ENCODE results near the gene PRIM2. TPM values are rescaled to one million over a fixed set of nuclear protein-coding genes. Genes with fewer than 3 reads are reported as not detected.
"Not testable (repeated sequence)": the region's sequence is repeated elsewhere in the genome, so short reads cannot be mapped to it uniquely, and the experiment has no call there.

PRIM2 gene
- total RNA-seq, 2 experiments from 2014 or later, result 36.0 to 38.1 TPM

GRCh38 chr6:57358319-57358718, 40.9 kb downstream of the PRIM2 start:
- POLR2A ChIA-PET, CTCF ChIA-PET: not testable (repeated sequence)

GRCh38 chr6:57359766-57360165, 42.3 kb downstream of the PRIM2 start:
- POLR2A ChIA-PET, CTCF ChIA-PET: not testable (repeated sequence)

DNA sequence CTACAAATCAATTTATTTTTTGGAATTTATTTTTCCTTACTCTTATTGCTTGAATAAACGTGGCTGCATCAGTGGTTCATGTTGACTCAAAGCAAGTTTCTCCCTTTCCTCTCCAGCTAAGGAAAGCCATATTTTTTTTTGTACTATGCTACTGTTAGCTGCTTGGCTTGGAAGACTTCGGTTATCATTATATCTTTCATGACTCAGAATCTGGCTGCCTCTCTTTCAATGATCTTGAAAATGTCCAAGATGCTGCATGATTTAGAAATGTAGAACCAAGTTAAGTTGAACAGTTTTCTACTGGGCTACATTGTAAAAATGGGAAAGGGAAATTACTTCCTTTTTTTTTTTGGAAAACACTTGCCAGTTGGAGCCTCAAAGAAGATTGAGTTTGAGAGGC, 44.9 kb downstream of the PRIM2 start:
- POLR2A ChIA-PET, CTCF ChIA-PET: not testable (repeated sequence)

DNA sequence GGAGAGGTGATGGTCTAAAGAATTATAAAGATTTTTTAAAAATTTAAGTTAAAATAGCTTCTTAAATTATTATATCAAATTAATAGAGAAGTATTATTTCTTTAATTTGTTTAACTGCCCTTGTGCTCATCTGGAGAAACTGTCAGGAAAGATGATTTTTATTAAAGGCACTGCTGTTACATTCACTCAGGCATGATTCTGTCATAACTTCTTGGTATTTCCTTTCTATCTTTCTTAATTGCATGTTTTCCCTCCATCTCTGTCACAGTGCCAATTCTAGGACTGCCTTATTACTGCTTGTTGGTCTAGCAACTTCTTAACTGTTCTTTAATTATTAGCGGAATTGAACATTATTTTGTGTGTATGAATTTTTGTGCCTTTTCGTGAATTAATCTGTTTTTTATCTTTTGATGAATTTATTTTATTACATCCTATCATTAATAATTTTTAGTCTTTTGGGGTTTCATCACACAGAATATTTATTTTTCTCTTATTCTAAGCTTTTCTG, 47.7 kb downstream of the PRIM2 start:
- POLR2A ChIA-PET, CTCF ChIA-PET: not testable (repeated sequence)

DNA sequence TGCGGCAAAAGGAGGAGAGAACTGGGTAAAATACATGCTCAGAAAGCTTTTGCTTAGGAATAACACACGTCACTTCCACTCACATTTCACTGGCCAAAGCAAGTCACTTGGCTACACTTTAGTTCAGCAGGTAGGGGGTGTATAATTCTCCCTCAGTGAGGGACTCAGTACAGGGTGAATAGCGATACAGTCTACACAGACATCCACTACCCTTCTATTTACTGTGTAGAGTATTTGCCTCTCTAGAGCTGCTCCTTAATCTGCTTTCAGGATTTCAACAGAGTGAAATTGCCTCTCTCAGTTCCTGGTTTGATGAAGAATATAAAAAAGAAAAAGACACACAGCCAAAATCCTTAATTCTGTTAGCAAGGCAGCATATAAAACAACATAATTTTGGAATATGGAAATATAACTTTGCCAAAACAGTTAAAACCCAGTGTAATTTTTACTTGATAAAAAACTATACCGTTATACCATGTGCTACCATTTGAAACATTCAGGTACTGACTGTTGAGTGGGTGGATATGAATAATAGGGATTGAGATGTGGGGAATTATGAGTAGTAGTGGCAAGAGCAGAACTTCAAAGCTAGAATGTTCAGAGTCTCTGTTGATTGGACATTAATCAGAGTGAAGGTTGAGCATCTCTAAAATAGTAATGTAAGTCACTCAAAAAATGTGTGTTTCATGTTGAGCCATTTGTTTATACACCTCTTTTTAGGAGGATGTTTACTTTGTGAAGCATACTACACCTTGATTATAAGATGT, 51.7 kb downstream of the PRIM2 start:
- POLR2A ChIA-PET, CTCF ChIA-PET: not testable (repeated sequence)

GRCh38 chr6:57371779-57372178, 54.3 kb downstream of the PRIM2 start:
- CTCF ChIA-PET, POLR2A ChIA-PET: not testable (repeated sequence)

- CTCF ChIA-PET, result interaction anchor here (0.6 kb wide), 1 partner anchor 87 kb away, joined by 3 read pairs; no protein-coding TSS in a partner anchor
- POLR2A ChIA-PET, result not testable (repeated sequence)
Measured at GRCh38 chr6:57374764-57375163, 57.3 kb downstream of the PRIM2 start.

DNA sequence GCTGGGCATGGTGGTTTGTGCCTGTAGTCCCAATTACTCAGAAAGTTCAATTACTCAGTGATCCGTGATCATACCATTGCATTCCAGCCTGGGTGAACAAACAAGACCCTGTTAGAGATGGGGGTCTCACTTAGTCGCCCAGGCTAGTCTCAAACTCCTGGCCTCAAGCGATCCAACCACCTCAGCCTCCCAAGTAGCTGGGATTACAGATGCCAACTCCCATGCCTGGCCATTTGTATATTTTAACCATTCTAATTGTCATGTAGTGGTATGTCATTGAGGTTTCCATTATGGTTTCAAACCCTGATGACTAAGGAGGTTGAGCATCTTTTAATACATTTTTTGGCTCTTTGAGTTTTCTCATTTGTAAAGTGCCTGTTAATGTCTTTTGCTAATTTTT, 58.7 kb downstream of the PRIM2 start:
- POLR2A ChIA-PET, CTCF ChIA-PET: not testable (repeated sequence)

GRCh38 chr6:57389038-57389592, 71.7 kb downstream of the PRIM2 start:
- CTCF ChIA-PET, POLR2A ChIA-PET: not testable (repeated sequence)

- CTCF ChIA-PET, result not testable (repeated sequence)
Measured at GRCh38 chr6:57390818-57391217, 73.4 kb downstream of the PRIM2 start.

DNA sequence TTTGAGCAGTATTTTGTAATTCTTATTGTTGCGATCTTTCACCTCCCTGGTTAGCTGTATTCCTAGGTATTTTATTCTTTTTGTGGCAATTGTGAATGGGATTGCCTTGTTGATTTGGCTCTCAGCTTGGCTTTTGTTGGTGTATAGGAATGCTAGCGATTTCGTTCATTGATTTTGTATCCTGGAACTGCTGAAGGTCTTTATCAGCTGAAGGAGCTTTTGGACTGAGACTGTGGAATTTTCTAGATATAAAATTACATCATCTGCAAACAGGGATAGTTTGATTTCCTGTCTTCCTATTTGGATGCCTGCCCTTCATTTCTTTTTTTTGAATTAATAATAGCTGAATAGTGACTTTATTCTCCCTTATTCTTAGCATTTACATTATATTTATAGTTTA, 74.6 kb downstream of the PRIM2 start:
- POLR2A ChIA-PET, CTCF ChIA-PET: not testable (repeated sequence)

More at GRCh38 chr6:57390818-57391217, 73.4 kb downstream of the PRIM2 start:
- POLR2A ChIA-PET, result not testable (repeated sequence)

GRCh38 chr6:57419341-57419740, 101.9 kb downstream of the PRIM2 start:
- CTCF ChIA-PET, POLR2A ChIA-PET: not testable (repeated sequence)

- CTCF ChIA-PET, result no interaction called here
Measured at GRCh38 chr6:57421503-57421902, 104.1 kb downstream of the PRIM2 start.

DNA sequence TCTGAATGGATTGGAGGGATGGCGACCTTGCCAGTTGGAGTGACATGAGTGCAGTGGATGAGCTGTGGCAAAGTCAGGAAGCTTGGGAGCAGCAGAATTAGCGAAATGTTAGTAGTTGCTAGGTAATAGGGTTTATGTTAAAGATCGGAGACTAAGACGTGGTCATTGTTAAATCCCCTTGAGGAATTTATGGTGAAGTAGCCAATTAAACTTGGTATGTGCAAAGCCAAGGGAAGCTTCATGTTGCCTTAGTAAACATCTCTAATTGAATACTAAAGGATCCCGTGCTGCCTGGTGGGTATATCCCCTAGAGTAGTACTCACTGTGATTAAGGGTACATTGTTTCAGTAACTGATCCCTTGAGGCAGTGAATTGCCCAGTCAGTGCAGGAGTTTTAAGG, 106.0 kb downstream of the PRIM2 start:
- CTCF ChIA-PET, result no interaction called here
- POLR2A ChIA-PET, result no interaction called here

More at GRCh38 chr6:57421503-57421902, 104.1 kb downstream of the PRIM2 start:
- POLR2A ChIA-PET, result no interaction called here

GRCh38 chr6:57431742-57432141, 114.3 kb downstream of the PRIM2 start:
- POLR2A ChIA-PET, CTCF ChIA-PET: not testable (repeated sequence)

DNA sequence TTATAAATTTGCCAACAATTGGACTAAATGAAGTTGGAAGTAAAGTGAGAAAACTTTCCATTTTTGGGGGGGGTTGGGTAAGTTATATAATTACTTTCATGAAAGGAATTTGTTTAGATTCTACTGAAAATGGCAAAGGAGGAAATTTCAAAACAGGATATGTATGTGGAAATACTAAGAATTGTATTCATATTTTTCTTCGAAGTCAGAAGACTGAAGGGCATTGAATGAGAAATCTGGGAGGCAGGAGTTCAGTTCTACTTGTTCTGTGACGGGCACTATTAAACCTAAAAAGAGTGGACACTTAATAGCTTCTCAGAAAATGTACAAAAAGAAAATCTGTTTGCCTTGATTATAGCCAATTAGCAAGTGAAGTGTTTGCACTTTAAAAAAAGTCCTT, 114.7 kb downstream of the PRIM2 start:
- CTCF ChIA-PET, result no interaction called here
- POLR2A ChIA-PET, result no interaction called here

GRCh38 chr6:57432919-57433684, 115.7 kb downstream of the PRIM2 start:
- POLR2A ChIA-PET, result no interaction called here

DNA sequence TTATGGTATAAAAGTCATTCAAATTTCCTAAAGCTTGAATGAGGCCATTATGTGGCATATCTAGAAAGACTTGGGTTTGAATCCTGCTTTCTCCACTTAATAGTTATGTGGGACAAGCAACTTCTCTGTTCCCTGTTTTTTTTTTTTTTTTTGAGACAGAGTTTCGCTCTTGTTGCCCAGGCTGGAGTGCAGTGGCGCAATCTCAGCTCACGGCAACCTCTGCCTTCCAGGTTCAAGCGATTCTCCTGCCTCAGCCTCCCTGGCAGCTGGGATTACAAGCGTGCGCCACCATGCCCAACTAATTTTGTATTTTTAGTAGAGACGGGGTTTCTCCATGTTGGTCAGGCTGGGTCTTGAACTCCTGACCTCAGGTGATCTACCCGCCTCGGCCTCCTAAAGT, 116.4 kb downstream of the PRIM2 start:
- CTCF ChIA-PET, POLR2A ChIA-PET: not testable (repeated sequence)

More at GRCh38 chr6:57432919-57433684, 115.7 kb downstream of the PRIM2 start:
- CTCF ChIA-PET, result no interaction called here

GRCh38 chr6:57434944-57435343, 117.5 kb downstream of the PRIM2 start:
- POLR2A ChIA-PET, result no interaction called here
- CTCF ChIA-PET, result no interaction called here

DNA sequence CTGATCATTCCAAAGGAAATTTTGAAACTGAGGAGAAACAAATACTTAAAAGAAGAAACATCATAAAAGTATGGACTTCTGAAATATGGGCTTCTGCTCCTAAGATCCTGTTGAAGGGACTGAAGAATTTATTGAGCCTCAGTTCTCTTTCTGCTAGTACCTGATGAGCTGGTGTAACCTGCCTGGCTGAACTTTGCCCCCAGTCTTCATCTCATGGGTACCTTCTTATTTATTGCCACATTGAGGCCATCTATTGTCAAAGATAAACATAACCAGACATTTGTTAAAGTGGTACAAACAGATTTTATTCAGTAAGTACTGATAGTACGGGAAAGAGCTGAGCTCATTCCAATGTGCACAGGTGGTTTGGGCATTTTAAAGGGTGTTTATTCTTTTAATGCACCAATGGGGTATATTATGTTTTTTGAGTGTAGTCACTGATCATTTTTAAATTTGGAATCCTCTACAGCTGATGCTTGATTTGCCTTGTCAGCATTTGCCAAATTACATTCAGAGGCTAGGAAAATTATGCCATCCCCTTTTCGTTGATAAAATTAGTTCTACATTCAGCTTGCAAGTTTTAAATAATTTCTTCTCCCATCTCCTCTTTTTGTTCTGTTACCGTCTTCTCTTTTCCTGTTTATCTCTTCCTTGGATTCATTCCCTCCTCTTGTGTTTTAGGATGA, 118.2 kb downstream of the PRIM2 start:
- POLR2A ChIA-PET, result no interaction called here
- CTCF ChIA-PET, result no interaction called here

All from activated CD8-positive, alpha-beta memory T cell treated with anti-CD3 and anti-CD28 coated beads for 36 hours (primary cell).